WTC11 (cell line): ENCODE measurements around the gene ARHGAP19.

Experiments
- CTCF ChIP-seq: fragments of 200-600 bp; IDR thresholded peaks from 2 replicates; pipeline ENCODE4 v1.8.0; 2022; ENCODE audit warnings: antibody characterized with exemption
- TF ChIP-seq, protein P1 (sequence below): sonication (generic); formaldehyde crosslinking; IDR thresholded peaks from 2 replicates; pipeline ENCODE4 v1.8.0; 2022; ENCODE audit warnings: mild to moderate bottlenecking, missing genetic modification reagents
- TF ChIP-seq, protein P2 (sequence below): fragments of 250-450 bp; sonication (Bioruptor Pico); IDR thresholded peaks from 2 replicates; pipeline ENCODE4 v1.9.0; 2021; ENCODE audit warnings: moderate library complexity, mild to moderate bottlenecking, inconsistent platforms, borderline replicate concordance
- TF ChIP-seq, protein P3 (sequence below): sonication (generic); formaldehyde crosslinking; IDR thresholded peaks from 2 replicates; pipeline ENCODE4 v1.8.1; 2022; ENCODE audit warnings: mild to moderate bottlenecking, missing genetic modification reagents, moderate library complexity, borderline replicate concordance

GRCh38 chr10:97183314-97183713 is 109.1 kb downstream of the ARHGAP19 start:
- TF ChIP-seq, protein P1, sequence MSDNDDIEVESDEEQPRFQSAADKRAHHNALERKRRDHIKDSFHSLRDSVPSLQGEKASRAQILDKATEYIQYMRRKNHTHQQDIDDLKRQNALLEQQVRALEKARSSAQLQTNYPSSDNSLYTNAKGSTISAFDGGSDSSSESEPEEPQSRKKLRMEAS (CRISPR knock-in tag): no peak
- TF ChIP-seq CTCF: no peak
- TF ChIP-seq, protein P2, sequence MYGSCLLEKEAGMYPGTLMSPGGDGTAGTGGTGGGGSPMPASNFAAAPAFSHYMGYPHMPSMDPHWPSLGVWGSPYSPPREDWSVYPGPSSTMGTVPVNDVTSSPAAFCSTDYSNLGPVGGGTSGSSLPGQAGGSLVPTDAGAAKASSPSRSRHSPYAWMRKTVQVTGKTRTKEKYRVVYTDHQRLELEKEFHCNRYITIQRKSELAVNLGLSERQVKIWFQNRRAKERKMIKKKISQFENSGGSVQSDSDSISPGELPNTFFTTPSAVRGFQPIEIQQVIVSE (CRISPR knock-in tag): no peak
- TF ChIP-seq, protein P3, sequence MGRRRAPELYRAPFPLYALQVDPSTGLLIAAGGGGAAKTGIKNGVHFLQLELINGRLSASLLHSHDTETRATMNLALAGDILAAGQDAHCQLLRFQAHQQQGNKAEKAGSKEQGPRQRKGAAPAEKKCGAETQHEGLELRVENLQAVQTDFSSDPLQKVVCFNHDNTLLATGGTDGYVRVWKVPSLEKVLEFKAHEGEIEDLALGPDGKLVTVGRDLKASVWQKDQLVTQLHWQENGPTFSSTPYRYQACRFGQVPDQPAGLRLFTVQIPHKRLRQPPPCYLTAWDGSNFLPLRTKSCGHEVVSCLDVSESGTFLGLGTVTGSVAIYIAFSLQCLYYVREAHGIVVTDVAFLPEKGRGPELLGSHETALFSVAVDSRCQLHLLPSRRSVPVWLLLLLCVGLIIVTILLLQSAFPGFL (CRISPR knock-in tag): no peak
